KMS-11 (cell line): ENCODE data around the gene KRTAP4-11.
"Not testable (repeated sequence)": the region's sequence is repeated elsewhere in the genome, so short reads cannot be mapped to it uniquely, and the experiment has no call there.

Experiments used
- H2AFZ ChIP-seq: fragments of 200-600 bp; sonication (generic); 2 replicates; pipeline ENCODE4 v1.6.1; 2016; ENCODE audit warnings: antibody characterized with exemption, mixed run types, low read depth
- H3K27ac ChIP-seq: fragments of 200-600 bp; sonication (generic); 2 replicates; pipeline ENCODE4 v1.6.1; 2016; ENCODE audit warnings: mild to moderate bottlenecking, mixed run types
- H3K27me3 ChIP-seq: fragments of 200-600 bp; sonication (generic); 2 replicates; pipeline ENCODE4 v1.6.1; 2017; ENCODE audit warnings: mild to moderate bottlenecking, low read depth, mixed run types, moderate library complexity; ENCODE audit not compliant: insufficient read depth
- H3K36me3 ChIP-seq: fragments of 200-600 bp; sonication (generic); 2 replicates; pipeline ENCODE4 v1.6.1; 2017; ENCODE audit warnings: mild to moderate bottlenecking, mixed run types; ENCODE audit not compliant: insufficient read depth
- H3K4me1 ChIP-seq: fragments of 200-600 bp; sonication (generic); 2 replicates; pipeline ENCODE4 v1.6.1; 2016; ENCODE audit warnings: mild to moderate bottlenecking, low read depth, mixed run types; ENCODE audit not compliant: poor library complexity, severe bottlenecking
- H3K4me2 ChIP-seq: fragments of 200-600 bp; sonication (generic); 2 replicates; pipeline ENCODE4 v1.7.0; 2016; ENCODE audit warnings: mild to moderate bottlenecking, mixed run types
- H3K4me3 ChIP-seq: fragments of 200-600 bp; sonication (generic); IDR thresholded peaks from 2 replicates; pipeline ENCODE4 v1.6.1; 2017; ENCODE audit warnings: low read depth, low read length, mixed read lengths; ENCODE audit not compliant: insufficient read depth
- H3K79me2 ChIP-seq: fragments of 200-600 bp; sonication (generic); 2 replicates; pipeline ENCODE4 v1.6.1; 2016; ENCODE audit warnings: low read depth, mixed run types; ENCODE audit not compliant: insufficient read depth
- H3K9ac ChIP-seq: fragments of 200-600 bp; sonication (generic); 2 replicates; pipeline ENCODE4 v1.6.1; 2016; ENCODE audit warnings: mild to moderate bottlenecking, mixed run types
- H4K20me1 ChIP-seq: fragments of 200-600 bp; sonication (generic); 2 replicates; pipeline ENCODE4 v1.6.1; 2016; ENCODE audit warnings: mild to moderate bottlenecking, mixed run types; ENCODE audit not compliant: insufficient read depth
- TF ChIP-seq, protein P1 (sequence below): fragments of 200-600 bp; sonication (generic); conservative IDR thresholded peaks from 2 replicates; pipeline ENCODE4 v1.6.1; 2017; ENCODE audit warnings: low read depth, mild to moderate bottlenecking, antibody characterized with exemption, low read length, moderate library complexity, mixed read lengths

KRTAP4-11 gene

DNA sequence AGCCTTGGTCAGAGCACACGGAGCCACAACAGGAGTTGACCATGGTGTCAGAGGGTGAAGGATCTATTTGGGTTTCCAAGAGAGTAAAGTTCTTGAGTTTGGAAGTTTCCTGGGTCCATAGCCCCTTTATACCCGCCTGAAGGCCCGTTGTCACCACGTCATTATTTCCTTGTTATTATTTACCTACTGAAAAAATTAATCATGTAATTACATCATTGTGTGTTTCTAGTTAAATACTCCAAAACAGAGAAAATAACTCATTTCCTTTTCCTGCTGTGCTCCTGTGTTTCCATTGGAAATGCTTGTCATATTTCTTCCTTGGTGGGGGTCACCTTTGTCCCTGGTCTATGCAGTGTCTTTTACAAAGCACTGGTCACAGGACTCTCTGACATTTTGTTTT, 20.1 kb downstream of the KRTAP4-11 start, which contains the start of gene KRTAP4-8:
Gene KRTAP4-8 (minus strand): TSS at position 101 of the 400 bp plus-strand sequence. CDS start 58 bp downstream, at position 43.
- no peak within 1 kb of the TSS for H3K4me2 ChIP-seq
- no peaks in the 10 kb centered on the region for H3K27me3 ChIP-seq
- TF ChIP-seq, protein P1, sequence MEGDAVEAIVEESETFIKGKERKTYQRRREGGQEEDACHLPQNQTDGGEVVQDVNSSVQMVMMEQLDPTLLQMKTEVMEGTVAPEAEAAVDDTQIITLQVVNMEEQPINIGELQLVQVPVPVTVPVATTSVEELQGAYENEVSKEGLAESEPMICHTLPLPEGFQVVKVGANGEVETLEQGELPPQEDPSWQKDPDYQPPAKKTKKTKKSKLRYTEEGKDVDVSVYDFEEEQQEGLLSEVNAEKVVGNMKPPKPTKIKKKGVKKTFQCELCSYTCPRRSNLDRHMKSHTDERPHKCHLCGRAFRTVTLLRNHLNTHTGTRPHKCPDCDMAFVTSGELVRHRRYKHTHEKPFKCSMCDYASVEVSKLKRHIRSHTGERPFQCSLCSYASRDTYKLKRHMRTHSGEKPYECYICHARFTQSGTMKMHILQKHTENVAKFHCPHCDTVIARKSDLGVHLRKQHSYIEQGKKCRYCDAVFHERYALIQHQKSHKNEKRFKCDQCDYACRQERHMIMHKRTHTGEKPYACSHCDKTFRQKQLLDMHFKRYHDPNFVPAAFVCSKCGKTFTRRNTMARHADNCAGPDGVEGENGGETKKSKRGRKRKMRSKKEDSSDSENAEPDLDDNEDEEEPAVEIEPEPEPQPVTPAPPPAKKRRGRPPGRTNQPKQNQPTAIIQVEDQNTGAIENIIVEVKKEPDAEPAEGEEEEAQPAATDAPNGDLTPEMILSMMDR: no peak

DNA sequence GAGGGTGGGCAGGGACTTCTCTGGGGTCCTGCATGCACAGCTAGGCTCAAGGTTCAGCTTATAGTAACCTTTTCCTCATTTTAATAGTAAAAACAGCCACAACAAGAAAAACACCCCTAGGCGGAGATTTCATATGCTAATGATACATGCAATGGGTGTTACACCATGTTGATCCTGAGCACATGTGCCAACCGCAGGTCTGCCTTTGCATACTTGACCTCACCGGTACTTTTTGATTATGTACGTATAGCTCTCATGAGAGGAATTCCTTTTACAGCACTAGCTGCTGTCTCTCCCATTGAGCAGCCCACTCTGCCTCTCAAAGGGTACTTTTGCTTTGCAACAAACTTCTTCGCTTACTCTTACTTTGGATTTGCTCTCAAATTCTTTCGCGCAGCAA, 22.1 kb downstream of the KRTAP4-11 start:
- H4K20me1 ChIP-seq: no peaks in the 10 kb centered on the region
- H3K79me2 ChIP-seq: no peaks in the 10 kb centered on the region
- H2AFZ ChIP-seq: no peak overlapping the region
- no peak overlapping the region for H3K27ac ChIP-seq
- H3K36me3 ChIP-seq: no peaks in the 10 kb centered on the region
- no peak overlapping the region for H3K4me3 ChIP-seq
- no peak overlapping the region for H3K9ac ChIP-seq
- H3K4me2 ChIP-seq: no peak overlapping the region
- no peaks in the 10 kb centered on the region for H3K4me1 ChIP-seq
- H3K27me3 ChIP-seq: no peaks in the 10 kb centered on the region
- TF ChIP-seq, protein P1: no peak

More for the DNA sequence above, 20.1 kb downstream of the KRTAP4-11 start, which contains the start of gene KRTAP4-8:
- no peaks in the 10 kb centered on the region for H4K20me1 ChIP-seq
- no peaks in the 10 kb centered on the region for H3K4me1 ChIP-seq
- H3K27ac ChIP-seq: no peak within 1 kb of the TSS
- no peaks in the 10 kb centered on the region for H3K79me2 ChIP-seq
- H2AFZ ChIP-seq: no peak within 1 kb of the TSS
- H3K4me3 ChIP-seq: no peak within 1 kb of the TSS
- H3K36me3 ChIP-seq: no peaks in the 10 kb centered on the region
- no peak within 1 kb of the TSS for H3K9ac ChIP-seq

DNA sequence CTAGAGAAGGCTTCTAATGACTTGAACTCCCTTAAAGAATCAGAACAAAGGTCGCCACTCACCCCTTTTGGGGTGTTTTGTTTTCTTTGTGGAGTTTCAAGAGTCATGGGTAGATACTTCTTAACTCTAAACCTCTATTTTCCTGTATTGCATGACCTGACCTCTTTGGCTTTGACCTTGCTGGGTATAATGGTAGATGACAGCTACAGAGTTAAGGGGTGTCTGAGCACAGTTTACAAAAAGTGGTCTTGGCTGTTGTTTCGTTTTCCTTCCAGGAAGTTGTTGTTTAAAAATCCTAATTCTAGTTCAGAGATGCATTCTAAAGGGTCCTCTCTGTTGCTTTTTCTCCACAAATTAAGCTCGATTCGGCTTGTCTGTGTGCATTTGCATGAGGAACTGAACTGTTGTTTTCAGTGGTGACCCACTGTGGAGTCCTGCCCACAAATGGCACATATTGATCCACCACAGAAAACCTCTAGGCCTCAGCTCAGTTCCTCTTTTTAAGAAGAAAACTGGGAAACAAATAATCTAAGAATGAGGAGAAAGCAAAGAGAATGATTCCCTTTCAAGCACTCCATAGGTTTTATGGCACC, 29.3 kb downstream of the KRTAP4-11 start:
- peak overlapping the region; percentile 10; the same call in 1 of the 2 replicates for H3K4me2 ChIP-seq
- not testable (repeated sequence) for H3K79me2 ChIP-seq, H3K27ac ChIP-seq, H2AFZ ChIP-seq, H3K4me3 ChIP-seq, H3K36me3 ChIP-seq, H4K20me1 ChIP-seq, H3K9ac ChIP-seq, H3K4me1 ChIP-seq, H3K27me3 ChIP-seq

DNA sequence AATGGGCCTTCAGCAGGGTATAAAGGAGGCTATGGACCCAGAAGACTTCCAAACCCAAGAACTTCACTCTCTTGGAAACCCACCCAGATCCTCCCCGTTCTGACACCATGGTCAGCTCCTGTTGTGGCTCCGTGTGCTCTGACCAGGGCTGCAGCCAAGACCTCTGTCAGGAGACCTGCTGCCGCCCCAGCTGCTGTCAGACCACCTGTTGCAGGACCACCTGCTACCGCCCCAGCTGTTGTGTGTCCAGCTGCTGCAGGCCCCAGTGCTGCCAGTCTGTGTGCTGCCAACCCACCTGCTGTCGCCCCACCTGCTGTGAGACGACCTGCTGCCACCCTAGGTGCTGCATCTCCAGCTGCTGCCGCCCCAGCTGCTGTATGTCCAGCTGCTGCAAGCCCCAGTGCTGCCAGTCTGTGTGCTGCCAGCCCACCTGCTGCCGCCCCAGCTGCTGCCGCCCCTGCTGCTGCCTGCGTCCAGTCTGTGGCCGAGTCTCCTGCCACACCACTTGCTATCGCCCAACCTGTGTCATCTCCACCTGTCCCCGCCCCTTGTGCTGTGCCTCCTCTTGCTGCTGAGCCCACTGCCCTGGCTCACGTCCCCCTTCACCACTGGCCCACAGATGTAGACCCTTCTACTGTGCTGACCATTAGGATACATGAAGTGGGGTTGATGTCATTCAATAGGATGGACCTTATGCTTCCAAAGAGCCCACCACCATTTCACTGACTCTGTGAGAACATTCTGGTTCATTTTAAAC, 33.9 kb downstream of the KRTAP4-11 start, which contains the start of gene KRTAP4-7:
Gene KRTAP4-7 (plus strand): TSS at position 51 of the 757 bp plus-strand sequence. CDS start 57 bp downstream, at position 108.
- H3K27me3 ChIP-seq: not testable (repeated sequence)

DNA sequence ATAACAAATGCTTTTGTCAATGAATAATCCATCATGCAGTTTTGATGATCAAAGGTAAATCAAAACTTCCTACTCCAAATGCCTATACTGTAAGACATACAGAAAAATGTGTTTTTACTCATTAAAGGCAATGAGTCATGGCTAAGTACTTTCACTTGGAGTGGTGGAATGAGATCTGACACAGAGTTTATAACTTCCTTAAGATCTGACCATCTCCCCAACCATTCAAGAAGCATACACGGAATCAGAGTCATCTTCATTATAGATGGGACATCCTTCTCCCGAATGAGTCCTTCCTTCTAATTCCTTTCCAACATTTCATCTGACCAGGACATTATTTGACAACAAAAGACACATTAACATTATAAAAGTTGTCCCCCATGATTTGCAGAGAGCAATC, 34.7 kb downstream of the KRTAP4-11 start:
- H3K4me3 ChIP-seq, H3K27me3 ChIP-seq, H4K20me1 ChIP-seq, H3K36me3 ChIP-seq, H3K79me2 ChIP-seq, H3K4me1 ChIP-seq, H3K9ac ChIP-seq, H3K4me2 ChIP-seq, H3K27ac ChIP-seq, H2AFZ ChIP-seq: not testable (repeated sequence)

More for the DNA sequence above, 33.9 kb downstream of the KRTAP4-11 start, which contains the start of gene KRTAP4-7:
- not testable (repeated sequence) for H3K27ac ChIP-seq, H3K4me2 ChIP-seq, H3K79me2 ChIP-seq, H4K20me1 ChIP-seq, H3K4me3 ChIP-seq, H3K4me1 ChIP-seq, H3K36me3 ChIP-seq, H2AFZ ChIP-seq, H3K9ac ChIP-seq
